GM13977 (cell line): ENCODE measurements around the gene ADGRE3.
"Not testable (repeated sequence)": the region's sequence is repeated elsewhere in the genome, so short reads cannot be mapped to it uniquely, and the experiment has no call there.

Experiments used
- DNase-seq: peaks from one replicate; pipeline ENCODE4 v3.0.0; 2012; ENCODE audit warnings: low spot score
- CTCF ChIP-seq: IDR thresholded peaks from 2 replicates; pipeline ENCODE4 v1.5.1; 2012; ENCODE audit warnings: mild to moderate bottlenecking, control low read depth; ENCODE audit not compliant: insufficient read depth; ENCODE audit errors: extremely low read depth, missing control alignments
- in situ Hi-C: fragments of 300-500 bp; cut with MboI; formaldehyde crosslinking; loops from one replicate; pipeline ENCODE4 v1.12.0; 2022; ENCODE audit warnings: low sequenced_read_pairs, low pct_unique_long_range_greater_than_20kb, mixed read lengths, inconsistent platforms; ENCODE audit not compliant: unreplicated experiment

ADGRE3 gene

GRCh38 chr19:14629557-14629956 lies 45.1 kb downstream of the ADGRE3 start:
- in situ Hi-C loops: no loop called here
- TF ChIP-seq CTCF: no peak
- no peak for DNase-seq

- in situ Hi-C loops, DNase-seq: not testable (repeated sequence)
Measured at GRCh38 chr19:14624491-14624890, 50.2 kb downstream of the ADGRE3 start.

GRCh38 chr19:14619404-14619803 lies 55.2 kb downstream of the ADGRE3 start:
- in situ Hi-C loops: no loop called here
- TF ChIP-seq CTCF: no peak
- no peak for DNase-seq

GRCh38 chr19:14616407-14616806 lies 58.2 kb downstream of the ADGRE3 start:
- no peak for DNase-seq
- in situ Hi-C loops: no loop called here
- TF ChIP-seq CTCF: no peak

- in situ Hi-C loops: no loop called here
- no peak for TF ChIP-seq CTCF
- DNase-seq: no peak
Measured at GRCh38 chr19:14615623-14616022, 59.0 kb downstream of the ADGRE3 start.

- no peak for TF ChIP-seq CTCF
- in situ Hi-C loops: no loop called here
Measured at GRCh38 chr19:14614099-14614412, 60.6 kb downstream of the ADGRE3 start.

GRCh38 chr19:14613399-14614098 lies 61.1 kb downstream of the ADGRE3 start:
- in situ Hi-C loops, DNase-seq: not testable (repeated sequence)

More at GRCh38 chr19:14614099-14614412, 60.6 kb downstream of the ADGRE3 start:
- peak; percentile 53 for DNase-seq

GRCh38 chr19:14612657-14613056 lies 62.0 kb downstream of the ADGRE3 start:
- in situ Hi-C loops: no loop called here
- no peak for DNase-seq

GRCh38 chr19:14612242-14612641 lies 62.4 kb downstream of the ADGRE3 start:
- in situ Hi-C loops, DNase-seq: not testable (repeated sequence)

More at GRCh38 chr19:14612657-14613056, 62.0 kb downstream of the ADGRE3 start:
- TF ChIP-seq CTCF: no peak
